ENCODE data around the gene KCNA4. TPM values are rescaled to one million over a fixed set of nuclear protein-coding genes. Genes with fewer than 3 reads are reported as not detected.

KCNA4 gene
- total RNA-seq, 4 donors from 2014 or later = not detected

DNA sequence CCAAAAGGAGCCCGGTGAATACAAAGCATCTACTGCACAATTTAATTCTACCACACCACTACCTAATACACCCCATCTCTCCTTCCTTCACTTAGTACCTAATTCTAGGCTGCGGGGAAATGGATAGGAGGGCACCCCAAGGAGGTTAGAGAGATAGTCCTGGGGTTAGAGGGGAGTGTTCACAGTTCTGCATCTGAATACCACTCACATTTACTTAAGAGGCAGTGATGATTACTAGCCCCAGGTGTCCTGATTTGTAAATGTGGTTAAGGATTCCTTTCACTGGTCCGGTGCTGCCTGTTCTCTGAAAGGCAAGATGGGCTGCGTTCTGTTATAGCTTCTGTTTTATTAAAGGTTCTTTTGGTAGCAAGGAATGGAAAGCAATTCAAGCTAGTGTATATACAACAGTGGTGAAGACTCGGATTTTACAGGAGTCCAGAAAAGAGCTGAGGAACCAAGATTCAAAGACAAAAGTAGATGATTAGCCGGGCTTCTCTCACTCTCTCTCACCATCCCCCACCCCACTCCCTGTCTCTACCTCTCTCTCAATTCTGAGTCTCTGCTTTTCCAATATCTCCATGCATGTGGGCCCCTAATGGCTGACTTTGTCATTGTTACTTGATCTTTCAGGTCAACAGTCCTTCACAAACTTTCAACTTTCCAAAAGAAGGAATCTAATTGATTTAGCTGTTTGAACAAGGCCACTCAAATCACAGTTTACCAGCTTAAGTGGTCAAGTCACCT lies 8.7 kb upstream of the KCNA4 start:
- H3K4me1 ChIP-seq = no peaks in the 10 kb centered on the region
- no peaks in the 10 kb centered on the region for H3K27me3 ChIP-seq
- no peak overlapping the region for H3K27ac ChIP-seq
- H3K4me3 ChIP-seq = no peak overlapping the region
- H3K36me3 ChIP-seq = no peaks in the 10 kb centered on the region
- in situ Hi-C loops (cut with MboI; ENCODE audit: low pct_ligation_motif_present in 1 of 4, low pct_unique_long_range_greater_than_20kb in 1 of 4, low sequenced_read_pairs in 3 of 4) = no loop called here
- intact Hi-C loops (cut with DNase I; ENCODE audit: low total_unique reads) = no loop called here
- no peaks in the 10 kb centered on the region for H3K9me3 ChIP-seq
- no peak for DNase-seq
- 19 to 22% methylated on average over 6 of the region's 6 CpGs for WGBS, 2 donors (ENCODE audit: low coverage in 1 of 2)
- TF ChIP-seq POLR2A (IDR thresholded peaks at IDR 0.05) (no peak), POLR2AphosphoS5 (IDR thresholded peaks at IDR 0.05) (no peak), EP300 (IDR thresholded peaks at IDR 0.05; ENCODE audit: low read depth) (no peak)
- TF ChIP-seq, protein P1, sequence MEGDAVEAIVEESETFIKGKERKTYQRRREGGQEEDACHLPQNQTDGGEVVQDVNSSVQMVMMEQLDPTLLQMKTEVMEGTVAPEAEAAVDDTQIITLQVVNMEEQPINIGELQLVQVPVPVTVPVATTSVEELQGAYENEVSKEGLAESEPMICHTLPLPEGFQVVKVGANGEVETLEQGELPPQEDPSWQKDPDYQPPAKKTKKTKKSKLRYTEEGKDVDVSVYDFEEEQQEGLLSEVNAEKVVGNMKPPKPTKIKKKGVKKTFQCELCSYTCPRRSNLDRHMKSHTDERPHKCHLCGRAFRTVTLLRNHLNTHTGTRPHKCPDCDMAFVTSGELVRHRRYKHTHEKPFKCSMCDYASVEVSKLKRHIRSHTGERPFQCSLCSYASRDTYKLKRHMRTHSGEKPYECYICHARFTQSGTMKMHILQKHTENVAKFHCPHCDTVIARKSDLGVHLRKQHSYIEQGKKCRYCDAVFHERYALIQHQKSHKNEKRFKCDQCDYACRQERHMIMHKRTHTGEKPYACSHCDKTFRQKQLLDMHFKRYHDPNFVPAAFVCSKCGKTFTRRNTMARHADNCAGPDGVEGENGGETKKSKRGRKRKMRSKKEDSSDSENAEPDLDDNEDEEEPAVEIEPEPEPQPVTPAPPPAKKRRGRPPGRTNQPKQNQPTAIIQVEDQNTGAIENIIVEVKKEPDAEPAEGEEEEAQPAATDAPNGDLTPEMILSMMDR (IDR thresholded peaks at IDR 0.05) = no peak

- no peaks in the 10 kb centered on the region for H3K4me1 ChIP-seq
- H3K27ac ChIP-seq = no peak overlapping the region
- no peak for DNase-seq
- H3K9me3 ChIP-seq = no peaks in the 10 kb centered on the region
- H3K4me3 ChIP-seq = no peak overlapping the region
- WGBS, 2 donors (ENCODE audit: low coverage in 1 of 2) = 34 to 39% methylated on average over 2 of the region's 2 CpGs
- TF ChIP-seq, protein P1 (IDR thresholded peaks at IDR 0.05) = no peak
- TF ChIP-seq POLR2AphosphoS5 (IDR thresholded peaks at IDR 0.05) (no peak), EP300 (IDR thresholded peaks at IDR 0.05; ENCODE audit: low read depth) (no peak), POLR2A (IDR thresholded peaks at IDR 0.05) (no peak)
- intact Hi-C loops (cut with DNase I; ENCODE audit: low total_unique reads) = no loop called here
- no peaks in the 10 kb centered on the region for H3K36me3 ChIP-seq
- in situ Hi-C loops (cut with MboI; ENCODE audit: low pct_ligation_motif_present in 1 of 4, low pct_unique_long_range_greater_than_20kb in 1 of 4, low sequenced_read_pairs in 3 of 4) = no loop called here
- peaks cover 10% of the 10 kb centered on the region for H3K27me3 ChIP-seq
These were observed 6.2 kb upstream of the KCNA4 start for GRCh38 chr11:30023074-30023473.

DNA sequence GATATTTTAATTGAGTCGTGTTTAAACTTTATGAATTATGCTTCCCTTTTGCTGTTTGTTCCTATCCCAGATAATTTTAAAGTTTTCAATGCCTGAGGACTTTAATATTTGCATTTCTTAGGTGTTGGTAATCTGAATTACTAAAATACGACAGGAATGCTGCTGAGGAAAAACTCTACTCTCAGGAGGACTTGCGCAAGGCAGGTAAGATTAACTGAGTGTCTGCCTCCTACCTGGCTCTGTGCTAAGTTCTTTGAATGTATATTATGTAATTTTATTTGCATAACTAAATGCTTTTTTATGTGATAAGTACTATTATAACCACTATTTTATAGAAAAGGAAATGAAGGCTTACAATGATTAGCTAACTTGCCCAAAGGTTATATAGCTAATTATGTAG lies 2.7 kb upstream of the KCNA4 start:
- H3K4me1 ChIP-seq = peaks cover 0 to 12% (median 0%) of the 10 kb centered on the region in 4 donors
- H3K27me3 ChIP-seq = peaks cover 46% of the 10 kb centered on the region
- WGBS, 2 donors (ENCODE audit: low coverage in 1 of 2) = 37 to 62% methylated on average over 3 of the region's 3 CpGs
- in situ Hi-C loops (cut with MboI; ENCODE audit: low pct_ligation_motif_present in 1 of 4, low pct_unique_long_range_greater_than_20kb in 1 of 4, low sequenced_read_pairs in 3 of 4) = no loop called here
- DNase-seq = no peak
- no peak overlapping the region for H3K27ac ChIP-seq
- H3K9me3 ChIP-seq = no peaks in the 10 kb centered on the region
- H3K4me3 ChIP-seq = no peak overlapping the region
- H3K36me3 ChIP-seq = no peaks in the 10 kb centered on the region
- intact Hi-C loops (cut with DNase I; ENCODE audit: low total_unique reads) = no loop called here
- TF ChIP-seq, protein P1 (IDR thresholded peaks at IDR 0.05) = no peak
- TF ChIP-seq POLR2A (IDR thresholded peaks at IDR 0.05) = no peak
- TF ChIP-seq POLR2AphosphoS5 (IDR thresholded peaks at IDR 0.05) = no peak
- TF ChIP-seq EP300 (IDR thresholded peaks at IDR 0.05; ENCODE audit: low read depth) = no peak

- intact Hi-C loops (cut with DNase I; ENCODE audit: low total_unique reads) = no loop called here
- TF ChIP-seq, protein P1 (IDR thresholded peaks at IDR 0.05) = no peak
- TF ChIP-seq POLR2A (IDR thresholded peaks at IDR 0.05) (no peak), POLR2AphosphoS5 (IDR thresholded peaks at IDR 0.05) (no peak), EP300 (IDR thresholded peaks at IDR 0.05; ENCODE audit: low read depth) (no peak)
- no peaks in the 10 kb centered on the region for H3K36me3 ChIP-seq
- WGBS, 2 donors (ENCODE audit: low coverage in 1 of 2) = 35 to 37% methylated on average over 4 to 21 of the region's 21 CpGs
- in situ Hi-C loops (cut with MboI; ENCODE audit: low pct_ligation_motif_present in 1 of 4, low pct_unique_long_range_greater_than_20kb in 1 of 4, low sequenced_read_pairs in 3 of 4) = no loop called here
- no peak overlapping the region for H3K27ac ChIP-seq
- H3K9me3 ChIP-seq = no peaks in the 10 kb centered on the region
- H3K4me1 ChIP-seq = peaks cover 0 to 12% (median 0%) of the 10 kb centered on the region in 4 donors
- no peak for DNase-seq
- peaks cover 50% of the 10 kb centered on the region for H3K27me3 ChIP-seq
- H3K4me3 ChIP-seq = no peak overlapping the region
These were observed 1.7 kb upstream of the KCNA4 start for GRCh38 chr11:30018495-30018894.
